Vagina (tissue), 2 donors: ENCODE measurements around the gene PIR. TPM values are rescaled to one million over a fixed set of nuclear protein-coding genes. Genes with fewer than 3 reads are reported as not detected.

ENCODE experiments used
- DNase-seq, 2 donors: peaks; one replicate each; pipeline ENCODE4 v3.0.0-alpha.2; 2017; ENCODE audit errors: extremely low spot score in 2 of 2
- H3K27ac ChIP-seq: fragments of 200-600 bp; sonication (generic); one replicate; pipeline ENCODE4 v1.5.1; 2019
- H3K27me3 ChIP-seq: fragments of 200-600 bp; sonication (generic); one replicate; pipeline ENCODE4 v1.5.1; 2019
- H3K36me3 ChIP-seq, 2 donors: fragments of 200-600 bp; sonication (generic); one replicate each; pipeline ENCODE4 v1.5.1; 2017 to 2019
- H3K4me1 ChIP-seq: fragments of 200-600 bp; sonication (generic); one replicate; pipeline ENCODE4 v1.5.1; 2019
- H3K4me3 ChIP-seq, 2 donors: fragments of 200-600 bp; sonication (generic); 1 replicate in 1 of 2; 2 replicates in 1 of 2; pipeline ENCODE4 v1.5.1; 2016 to 2019
- H3K9me3 ChIP-seq: fragments of 200-600 bp; sonication (generic); one replicate; pipeline ENCODE4 v1.5.1; 2019
- CTCF ChIP-seq, 3 experiments: fragments of 450-650 bp in 2 of 3; fragments of 200-600 bp in 1 of 3; sonication (generic) in 1 of 3; IDR thresholded peaks; one replicate each; pipeline ENCODE4 v1.5.1; 2017 to 2019; ENCODE audit warnings: antibody characterized with exemption in 3 of 3, mild to moderate bottlenecking in 2 of 3, moderate library complexity in 2 of 3
- POLR2A ChIP-seq, 2 donors: fragments of 450-650 bp; IDR thresholded peaks; one replicate each; pipeline ENCODE4 v1.6.1; 2017; ENCODE audit warnings: antibody characterized with exemption in 2 of 2, mild to moderate bottlenecking in 2 of 2, moderate library complexity in 2 of 2
- POLR2AphosphoS5 ChIP-seq, 2 donors: sonication (generic); formaldehyde crosslinking; IDR thresholded peaks; one replicate each; pipeline ENCODE4 v1.9.0; 2017; ENCODE audit warnings: antibody characterized with exemption in 2 of 2, mild to moderate bottlenecking in 2 of 2, low read depth in 1 of 2; ENCODE audit not compliant: insufficient read depth in 1 of 2
- intact Hi-C: fragments of 100-400 bp; cut with DNase I; formaldehyde crosslinking; loops from one replicate; pipeline ENCODE4 v1.15.1; 2023
- total RNA-seq: library from RNA; depleted of rRNA; stranded (reverse); fragments of >200 nt; gene quantifications from one replicate; pipeline ENCODE4 v1.2.3, GENCODE V29; 2016

Gene PIR
- total RNA-seq: 24.1 TPM

- no peak for DNase-seq
- Histone ChIP-seq H3K4me1 (no peaks in the 10 kb centered on the region), H3K4me3 (peak within 1 kb of the TSS; percentile 45 to 56), H3K27me3 (no peaks in the 10 kb centered on the region), H3K9me3 (no peaks in the 10 kb centered on the region), H3K36me3 (no peaks in the 10 kb centered on the region), H3K27ac (peak within 1 kb of the TSS; percentile 55)
- TF ChIP-seq POLR2AphosphoS5 (IDR thresholded peaks at IDR 0.05; ENCODE audit: insufficient read depth in 1 of 2, low read depth in 1 of 2) (peak in 1 of 2 donors; percentile 79), POLR2A (IDR thresholded peaks at IDR 0.05) (no peak)
- intact Hi-C loops: no loop called here
These were observed at the start of gene PIR for GRCh38 chrX:15493118-15493962. TSS of gene PIR (minus strand) at chrX:15493333. CDS start at chrX:15491257, 2,076 bp downstream.

GRCh38 chrX:15530318-15530717 lies 37.2 kb upstream of the PIR start:
- Histone ChIP-seq H3K9me3 (no peaks in the 10 kb centered on the region), H3K27ac (no peak overlapping the region), H3K27me3 (no peaks in the 10 kb centered on the region), H3K4me1 (no peaks in the 10 kb centered on the region), H3K36me3 (no peaks in the 10 kb centered on the region), H3K4me3 (no peak overlapping the region)
- intact Hi-C loops: no loop called here
- TF ChIP-seq POLR2AphosphoS5 (IDR thresholded peaks at IDR 0.05; ENCODE audit: insufficient read depth in 1 of 2, low read depth in 1 of 2) (no peak), CTCF (IDR thresholded peaks at IDR 0.05) (no peak), POLR2A (IDR thresholded peaks at IDR 0.05) (no peak)
- DNase-seq: no peak

- H3K9me3 ChIP-seq: no peaks in the 10 kb centered on the region
- no peaks in the 10 kb centered on the region for H3K4me1 ChIP-seq
- no peak overlapping the region for H3K4me3 ChIP-seq
- no peaks in the 10 kb centered on the region for H3K27me3 ChIP-seq
- DNase-seq: no peak
- no peaks in the 10 kb centered on the region for H3K36me3 ChIP-seq
- no peak overlapping the region for H3K27ac ChIP-seq
- TF ChIP-seq POLR2AphosphoS5 (IDR thresholded peaks at IDR 0.05; ENCODE audit: insufficient read depth in 1 of 2, low read depth in 1 of 2) (no peak), CTCF (IDR thresholded peaks at IDR 0.05) (no peak), POLR2A (IDR thresholded peaks at IDR 0.05) (no peak)
- intact Hi-C loops: no loop called here
These were observed 36.0 kb upstream of the PIR start for GRCh38 chrX:15529165-15529564.

- Histone ChIP-seq H3K27ac (no peak overlapping the region), H3K9me3 (no peaks in the 10 kb centered on the region), H3K36me3 (no peaks in the 10 kb centered on the region), H3K4me3 (no peak overlapping the region), H3K27me3 (no peaks in the 10 kb centered on the region), H3K4me1 (no peaks in the 10 kb centered on the region)
- DNase-seq: no peak
- intact Hi-C loops: no loop called here
- TF ChIP-seq POLR2A (IDR thresholded peaks at IDR 0.05) (no peak), CTCF (IDR thresholded peaks at IDR 0.05) (no peak), POLR2AphosphoS5 (IDR thresholded peaks at IDR 0.05; ENCODE audit: insufficient read depth in 1 of 2, low read depth in 1 of 2) (no peak)
These were observed 32.7 kb upstream of the PIR start for GRCh38 chrX:15525664-15526416.

GRCh38 chrX:15524417-15524816 lies 31.3 kb upstream of the PIR start:
- Histone ChIP-seq H3K27me3 (no peaks in the 10 kb centered on the region), H3K36me3 (no peaks in the 10 kb centered on the region), H3K9me3 (no peaks in the 10 kb centered on the region), H3K4me3 (no peak overlapping the region), H3K4me1 (no peaks in the 10 kb centered on the region), H3K27ac (no peak overlapping the region)
- DNase-seq: no peak
- TF ChIP-seq CTCF (IDR thresholded peaks at IDR 0.05) (no peak), POLR2A (IDR thresholded peaks at IDR 0.05) (no peak), POLR2AphosphoS5 (IDR thresholded peaks at IDR 0.05; ENCODE audit: insufficient read depth in 1 of 2, low read depth in 1 of 2) (no peak)
- intact Hi-C loops: no loop called here
